Fibroblast of lung (primary cell): Measurements from ENCODE around the gene PLAA. TPM values are rescaled to one million over a fixed set of nuclear protein-coding genes. Genes with fewer than 3 reads are reported as not detected.

Source experiments
- DNase-seq, 2 donors: peaks; one replicate each; pipeline versions ENCODE4 v3.0.0 to v3.0.0-alpha.2; 2010; ENCODE audit warnings: low read depth in 2 of 2
- H2AFZ ChIP-seq: 2 replicates; pipeline ENCODE4 v1.5.1; 2012; ENCODE audit warnings: low read length, control low read depth, inconsistent platforms
- H3K27ac ChIP-seq: 2 replicates; pipeline ENCODE4 v1.5.1; 2011; ENCODE audit warnings: low read length, control low read depth; ENCODE audit not compliant: insufficient read depth
- H3K27me3 ChIP-seq: 2 replicates; pipeline ENCODE4 v1.5.1; 2011; ENCODE audit warnings: mild to moderate bottlenecking, low read length; ENCODE audit not compliant: control insufficient read depth, insufficient read depth
- H3K36me3 ChIP-seq: 2 replicates; pipeline ENCODE4 v1.5.1; 2011; ENCODE audit warnings: low read length; ENCODE audit not compliant: control insufficient read depth, insufficient read depth
- H3K4me1 ChIP-seq: 2 replicates; pipeline ENCODE4 v1.5.1; 2011; ENCODE audit warnings: low read length; ENCODE audit not compliant: control insufficient read depth, insufficient read depth; ENCODE audit errors: extremely low read depth
- H3K4me2 ChIP-seq: 2 replicates; pipeline ENCODE4 v1.5.1; 2011; ENCODE audit warnings: low read length, control low read depth; ENCODE audit not compliant: insufficient read depth; ENCODE audit errors: extremely low read depth
- H3K4me3 ChIP-seq, 4 experiments: fragments of 200-600 bp in 1 of 4; sonication (generic) in 1 of 4; replicated peaks in 1 of 4; 2 replicates each; pipeline ENCODE4 v1.5.1; 2011 to 2016; ENCODE audit warnings: low read length in 4 of 4, low read depth in 3 of 4, mild to moderate bottlenecking in 3 of 4, control low read depth in 2 of 4, inconsistent platforms in 1 of 4, mixed read lengths in 1 of 4; ENCODE audit not compliant: insufficient read depth in 1 of 4; ENCODE audit errors: control extremely low read depth in 1 of 4
- H3K79me2 ChIP-seq: 2 replicates; pipeline ENCODE4 v1.5.1; 2012; ENCODE audit warnings: mild to moderate bottlenecking, low read length, inconsistent platforms; ENCODE audit not compliant: control insufficient read depth, insufficient read depth
- H3K9ac ChIP-seq: 2 replicates; pipeline ENCODE4 v1.5.1; 2011; ENCODE audit warnings: mild to moderate bottlenecking, low read length, control low read depth; ENCODE audit not compliant: insufficient read depth
- H3K9me3 ChIP-seq: 2 replicates; pipeline ENCODE4 v1.5.1; 2012; ENCODE audit warnings: low read depth, low read length; ENCODE audit not compliant: control insufficient read depth, insufficient read depth
- H4K20me1 ChIP-seq: 2 replicates; pipeline ENCODE4 v1.5.1; 2011; ENCODE audit warnings: low read length; ENCODE audit not compliant: control insufficient read depth, insufficient read depth; ENCODE audit errors: extremely low read depth
- EZH2 ChIP-seq: IDR thresholded peaks from 2 replicates; pipeline ENCODE4 v1.5.1; 2012; ENCODE audit warnings: low read length, control low read depth, mild to moderate bottlenecking; ENCODE audit errors: missing control alignments
- polyA plus RNA-seq, 2 donors: library from polyadenylated mRNA; depleted of rRNA in 1 of 2; stranded (reverse) in 1 of 2; unstranded in 1 of 2; fragments of >200 nt; gene quantifications; 2 replicates each; pipeline ENCODE4 v1.2.1, GENCODE V29; 2011 to 2012; ENCODE audit warnings: missing spikeins in 1 of 2
- total RNA-seq: library from RNA; depleted of rRNA; stranded (reverse); fragments of >200 nt; gene quantifications from 2 replicates; pipeline ENCODE4 v1.2.1, GENCODE V29; 2014
- TF ChIP-seq, protein P1 (sequence below), 2 donors: IDR thresholded peaks in 1 of 2; conservative IDR thresholded peaks in 1 of 2; 1 replicate in 1 of 2; 2 replicates in 1 of 2; pipeline ENCODE4 v1.5.1; 2011 to 2012; ENCODE audit warnings: low read length in 2 of 2, control low read depth in 1 of 2, inconsistent platforms in 1 of 2, low read depth in 1 of 2, mild to moderate bottlenecking in 1 of 2

The PLAA gene
- total and polyA plus RNA-seq, 2 donors (not counting 1 experiment from before 2014, with no cell fraction given) = 29.2 to 38.1 TPM

DNA sequence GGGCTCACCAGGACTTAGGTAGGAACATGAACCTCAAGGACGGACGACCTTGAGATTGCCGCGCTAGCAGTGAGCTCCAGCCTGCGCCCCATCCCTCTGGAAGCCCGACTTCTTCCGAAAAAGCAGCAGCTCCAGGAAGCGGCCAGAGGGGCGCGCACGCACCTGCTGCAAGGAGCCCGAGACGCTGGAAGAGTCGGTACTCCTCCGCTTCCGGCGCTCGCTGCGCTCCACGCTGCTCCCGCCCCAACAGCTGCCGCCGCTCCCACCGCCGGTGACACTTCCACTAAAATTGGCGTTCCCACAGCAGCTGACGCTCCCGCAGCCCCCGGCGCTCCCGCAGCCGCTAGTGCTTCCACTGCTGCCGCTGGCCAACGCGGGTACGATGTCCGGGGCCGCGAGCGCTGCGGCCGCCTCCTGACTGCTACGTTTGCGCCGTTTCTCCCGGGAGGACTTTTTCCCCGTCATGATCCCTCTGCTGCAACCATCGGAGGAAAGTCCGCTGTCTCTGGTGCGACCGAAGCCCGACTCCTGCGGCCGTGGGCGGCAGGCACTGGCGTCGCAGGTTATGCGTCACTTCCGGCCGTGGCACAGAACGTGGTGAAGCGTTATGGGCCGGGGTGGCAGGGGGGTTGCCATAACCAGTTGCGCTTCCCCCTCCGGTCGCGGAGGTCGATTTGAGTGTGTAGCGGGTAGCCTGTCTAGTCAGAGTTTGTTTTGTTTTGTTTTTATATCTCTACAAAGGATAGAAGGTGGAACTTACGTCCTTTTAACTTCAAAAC lies 54.6 kb downstream of the PLAA start, which contains the start of gene CAAP1:
Gene CAAP1 (minus strand): TSS at position 552 of the 779 bp plus-strand sequence. CDS start 87 bp downstream, at position 465.
- H3K79me2 ChIP-seq = peaks cover 35% of the 10 kb centered on the region
- DNase-seq = peak; percentile 92
- no peaks in the 10 kb centered on the region for H3K9me3 ChIP-seq
- H3K36me3 ChIP-seq = no peaks in the 10 kb centered on the region
- H3K27ac ChIP-seq = peak within 1 kb of the TSS; percentile 98
- H3K4me1 ChIP-seq = no peaks in the 10 kb centered on the region
- H3K4me2 ChIP-seq = peak within 1 kb of the TSS; percentile 93
- no peaks in the 10 kb centered on the region for H3K27me3 ChIP-seq
- peak within 1 kb of the TSS; percentile 95 for H3K9ac ChIP-seq
- H4K20me1 ChIP-seq = no peaks in the 10 kb centered on the region
- H2AFZ ChIP-seq = peak within 1 kb of the TSS; percentile 96
- H3K4me3 ChIP-seq = peak within 1 kb of the TSS; percentile 94 to 98 (median 96)
- TF ChIP-seq, protein P1, sequence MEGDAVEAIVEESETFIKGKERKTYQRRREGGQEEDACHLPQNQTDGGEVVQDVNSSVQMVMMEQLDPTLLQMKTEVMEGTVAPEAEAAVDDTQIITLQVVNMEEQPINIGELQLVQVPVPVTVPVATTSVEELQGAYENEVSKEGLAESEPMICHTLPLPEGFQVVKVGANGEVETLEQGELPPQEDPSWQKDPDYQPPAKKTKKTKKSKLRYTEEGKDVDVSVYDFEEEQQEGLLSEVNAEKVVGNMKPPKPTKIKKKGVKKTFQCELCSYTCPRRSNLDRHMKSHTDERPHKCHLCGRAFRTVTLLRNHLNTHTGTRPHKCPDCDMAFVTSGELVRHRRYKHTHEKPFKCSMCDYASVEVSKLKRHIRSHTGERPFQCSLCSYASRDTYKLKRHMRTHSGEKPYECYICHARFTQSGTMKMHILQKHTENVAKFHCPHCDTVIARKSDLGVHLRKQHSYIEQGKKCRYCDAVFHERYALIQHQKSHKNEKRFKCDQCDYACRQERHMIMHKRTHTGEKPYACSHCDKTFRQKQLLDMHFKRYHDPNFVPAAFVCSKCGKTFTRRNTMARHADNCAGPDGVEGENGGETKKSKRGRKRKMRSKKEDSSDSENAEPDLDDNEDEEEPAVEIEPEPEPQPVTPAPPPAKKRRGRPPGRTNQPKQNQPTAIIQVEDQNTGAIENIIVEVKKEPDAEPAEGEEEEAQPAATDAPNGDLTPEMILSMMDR (conservative IDR thresholded peaks at IDR 0.05 in 1 of 2, IDR thresholded peaks at IDR 0.05 in 1 of 2; ENCODE audit: low read depth in 1 of 2, low read length in 2 of 2) = peak; percentile 28 to 40
- no peak for TF ChIP-seq EZH2

DNA sequence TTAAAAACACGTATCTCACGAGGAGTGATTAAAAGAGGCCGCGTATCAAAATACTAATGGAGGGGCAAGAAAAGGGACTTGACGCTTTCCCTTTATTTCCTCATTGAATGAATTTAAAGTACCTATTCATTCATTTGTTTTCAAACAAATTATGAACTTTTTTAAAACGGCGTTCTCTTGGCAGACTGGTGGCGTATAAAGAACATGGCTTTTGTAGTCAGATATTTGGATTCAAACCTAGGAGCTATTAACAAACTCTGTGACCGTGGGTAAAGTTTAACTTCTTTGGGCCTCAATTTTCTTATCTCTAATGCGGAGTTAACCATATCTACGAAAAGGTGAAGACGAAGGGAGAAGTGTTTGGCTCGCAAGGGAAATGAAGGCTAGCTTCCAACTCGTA lies 55.3 kb downstream of the PLAA start:
- H4K20me1 ChIP-seq = no peaks in the 10 kb centered on the region
- peak overlapping the region; percentile 93 for H3K4me2 ChIP-seq
- H3K27ac ChIP-seq = peak overlapping the region; percentile 98
- TF ChIP-seq, protein P1 (conservative IDR thresholded peaks at IDR 0.05 in 1 of 2, IDR thresholded peaks at IDR 0.05 in 1 of 2; ENCODE audit: low read depth in 1 of 2, low read length in 2 of 2) = no peak
- TF ChIP-seq EZH2 = no peak
- no peaks in the 10 kb centered on the region for H3K9me3 ChIP-seq
- DNase-seq = peak in 1 of 2 donors; percentile 2
- peak overlapping the region; percentile 94 to 98 (median 96) for H3K4me3 ChIP-seq
- H3K9ac ChIP-seq = peak overlapping the region; percentile 95
- H3K36me3 ChIP-seq = no peaks in the 10 kb centered on the region
- H2AFZ ChIP-seq = peak overlapping the region; percentile 96
- no peaks in the 10 kb centered on the region for H3K4me1 ChIP-seq
- H3K79me2 ChIP-seq = peaks cover 38% of the 10 kb centered on the region
- H3K27me3 ChIP-seq = no peaks in the 10 kb centered on the region

DNA sequence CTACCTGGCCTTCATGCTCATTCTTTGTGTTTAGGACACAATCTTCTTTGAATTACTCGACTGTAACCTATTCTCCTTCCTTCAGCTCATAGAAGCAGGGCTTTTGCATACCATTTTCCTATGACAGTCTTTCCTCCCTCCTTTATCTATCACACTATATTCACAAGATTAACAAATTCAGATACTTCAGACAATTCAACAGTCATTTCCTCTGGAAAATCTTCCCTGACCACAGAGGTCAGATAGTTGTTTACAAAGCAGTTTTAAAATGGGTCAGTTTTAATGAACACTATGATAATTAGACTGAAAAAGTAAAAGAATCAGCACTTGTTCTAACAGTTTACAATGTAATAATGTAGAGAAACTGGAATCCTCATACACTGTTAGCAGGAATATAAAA lies 58.8 kb downstream of the PLAA start:
- Histone ChIP-seq H3K9ac (no peak overlapping the region), H3K4me2 (no peak overlapping the region), H3K36me3 (no peaks in the 10 kb centered on the region), H3K4me3 (no peak overlapping the region), H3K9me3 (no peaks in the 10 kb centered on the region), H3K27me3 (no peaks in the 10 kb centered on the region), H3K4me1 (no peaks in the 10 kb centered on the region), H4K20me1 (no peaks in the 10 kb centered on the region), H3K27ac (no peak overlapping the region), H3K79me2 (peaks cover 38% of the 10 kb centered on the region), H2AFZ (no peak overlapping the region)
- TF ChIP-seq EZH2 = no peak
- TF ChIP-seq, protein P1 (conservative IDR thresholded peaks at IDR 0.05 in 1 of 2, IDR thresholded peaks at IDR 0.05 in 1 of 2; ENCODE audit: low read depth in 1 of 2, low read length in 2 of 2) = no peak
- peak in 1 of 2 donors; percentile 19 for DNase-seq
